ENCODE data around the gene RPS27.

Gene RPS27

GRCh38 chr1:153961421-153961820 lies 29.1 kb upstream of the RPS27 start:
- H3K27me3 ChIP-seq (replicated peaks; ENCODE audit: control insufficient read depth, insufficient read depth, low read length, poor library complexity, severe bottlenecking) = no peaks in the 10 kb centered on the region
- H3K27ac ChIP-seq (ENCODE audit: insufficient read depth, low read length, poor library complexity, severe bottlenecking) = no peak overlapping the region
- DNase-seq = no peak
- no peaks in the 10 kb centered on the region for H3K9me3 ChIP-seq (ENCODE audit: control insufficient read depth, low read length)
- peaks cover 8% of the 10 kb centered on the region for H3K36me3 ChIP-seq (ENCODE audit: control insufficient read depth, insufficient read depth, low read length)
- peaks cover 36% of the 10 kb centered on the region for H3K4me1 ChIP-seq (ENCODE audit: control insufficient read depth, insufficient read depth, low read length, poor library complexity, severe bottlenecking)
- no peak overlapping the region for H3K4me3 ChIP-seq (ENCODE audit: insufficient read depth, low read depth, low read length, poor library complexity, severe bottlenecking)

GRCh38 chr1:153962088-153963029 lies 28.2 kb upstream of the RPS27 start:
- Histone ChIP-seq H3K4me3 (ENCODE audit: insufficient read depth, low read depth, low read length, poor library complexity, severe bottlenecking) (peak overlapping the region; percentile 71), H3K27me3 (replicated peaks; ENCODE audit: control insufficient read depth, insufficient read depth, low read length, poor library complexity, severe bottlenecking) (no peaks in the 10 kb centered on the region), H3K27ac (ENCODE audit: insufficient read depth, low read length, poor library complexity, severe bottlenecking) (peak overlapping the region; percentile 85), H3K4me1 (ENCODE audit: control insufficient read depth, insufficient read depth, low read length, poor library complexity, severe bottlenecking) (peaks cover 28% of the 10 kb centered on the region), H3K36me3 (ENCODE audit: control insufficient read depth, insufficient read depth, low read length) (peaks cover 8% of the 10 kb centered on the region), H3K9me3 (ENCODE audit: control insufficient read depth, low read length) (no peaks in the 10 kb centered on the region)
- no peak for DNase-seq

- Histone ChIP-seq H3K27ac (ENCODE audit: insufficient read depth, low read length, poor library complexity, severe bottlenecking) (peak within 1 kb of the TSS; percentile 85), H3K4me3 (ENCODE audit: insufficient read depth, low read depth, low read length, poor library complexity, severe bottlenecking) (peak within 1 kb of the TSS; percentile 71), H3K27me3 (replicated peaks; ENCODE audit: control insufficient read depth, insufficient read depth, low read length, poor library complexity, severe bottlenecking) (no peaks in the 10 kb centered on the region), H3K36me3 (ENCODE audit: control insufficient read depth, insufficient read depth, low read length) (peaks cover 8% of the 10 kb centered on the region), H3K9me3 (ENCODE audit: control insufficient read depth, low read length) (no peaks in the 10 kb centered on the region), H3K4me1 (ENCODE audit: control insufficient read depth, insufficient read depth, low read length, poor library complexity, severe bottlenecking) (peaks cover 32% of the 10 kb centered on the region)
- DNase-seq = peak; percentile 91 to 96 (median 93)
Observed at GRCh38 chr1:153963030-153963849, 27.3 kb upstream of the RPS27 start, which contains the start of gene SLC39A1. SLC39A1 (minus strand) TSS chr1:153963537; CDS start chr1:153962715, 822 bp downstream.

- peak overlapping the region; percentile 71 for H3K4me3 ChIP-seq (ENCODE audit: insufficient read depth, low read depth, low read length, poor library complexity, severe bottlenecking)
- DNase-seq = peak in 1 of 3 donors; percentile 13
- no peaks in the 10 kb centered on the region for H3K9me3 ChIP-seq (ENCODE audit: control insufficient read depth, low read length)
- H3K36me3 ChIP-seq (ENCODE audit: control insufficient read depth, insufficient read depth, low read length) = peaks cover 8% of the 10 kb centered on the region
- peak overlapping the region; percentile 85 for H3K27ac ChIP-seq (ENCODE audit: insufficient read depth, low read length, poor library complexity, severe bottlenecking)
- peaks cover 32% of the 10 kb centered on the region for H3K4me1 ChIP-seq (ENCODE audit: control insufficient read depth, insufficient read depth, low read length, poor library complexity, severe bottlenecking)
- H3K27me3 ChIP-seq (replicated peaks; ENCODE audit: control insufficient read depth, insufficient read depth, low read length, poor library complexity, severe bottlenecking) = no peaks in the 10 kb centered on the region
Observed at GRCh38 chr1:153963850-153964331, 26.7 kb upstream of the RPS27 start.

- Histone ChIP-seq H3K4me3 (ENCODE audit: insufficient read depth, low read depth, low read length, poor library complexity, severe bottlenecking) (peak within 1 kb of the TSS; percentile 78), H3K4me1 (ENCODE audit: control insufficient read depth, insufficient read depth, low read length, poor library complexity, severe bottlenecking) (peaks cover 34% of the 10 kb centered on the region), H3K27ac (ENCODE audit: insufficient read depth, low read length, poor library complexity, severe bottlenecking) (peak within 1 kb of the TSS; percentile 87), H3K27me3 (replicated peaks; ENCODE audit: control insufficient read depth, insufficient read depth, low read length, poor library complexity, severe bottlenecking) (no peaks in the 10 kb centered on the region), H3K9me3 (ENCODE audit: control insufficient read depth, low read length) (no peaks in the 10 kb centered on the region), H3K36me3 (ENCODE audit: control insufficient read depth, insufficient read depth, low read length) (no peaks in the 10 kb centered on the region)
- peak; percentile 65 to 79 (median 75) for DNase-seq
Observed at GRCh38 chr1:153967107-153967999, 23.2 kb upstream of the RPS27 start, which contains the start of gene CREB3L4. CREB3L4 (plus strand) TSS chr1:153967902; CDS start chr1:153968526, 624 bp downstream.

- Histone ChIP-seq H3K4me1 (ENCODE audit: control insufficient read depth, insufficient read depth, low read length, poor library complexity, severe bottlenecking) (peaks cover 27% of the 10 kb centered on the region), H3K4me3 (ENCODE audit: insufficient read depth, low read depth, low read length, poor library complexity, severe bottlenecking) (no peak overlapping the region), H3K27me3 (replicated peaks; ENCODE audit: control insufficient read depth, insufficient read depth, low read length, poor library complexity, severe bottlenecking) (no peaks in the 10 kb centered on the region), H3K27ac (ENCODE audit: insufficient read depth, low read length, poor library complexity, severe bottlenecking) (peak overlapping the region; percentile 87), H3K36me3 (ENCODE audit: control insufficient read depth, insufficient read depth, low read length) (no peaks in the 10 kb centered on the region), H3K9me3 (ENCODE audit: control insufficient read depth, low read length) (no peaks in the 10 kb centered on the region)
- no peak for DNase-seq
Observed at GRCh38 chr1:153968000-153968363, 22.6 kb upstream of the RPS27 start.

GRCh38 chr1:153968408-153968807 lies 22.2 kb upstream of the RPS27 start:
- H3K27ac ChIP-seq (ENCODE audit: insufficient read depth, low read length, poor library complexity, severe bottlenecking) = peak overlapping the region; percentile 87
- H3K4me1 ChIP-seq (ENCODE audit: control insufficient read depth, insufficient read depth, low read length, poor library complexity, severe bottlenecking) = peaks cover 25% of the 10 kb centered on the region
- H3K4me3 ChIP-seq (ENCODE audit: insufficient read depth, low read depth, low read length, poor library complexity, severe bottlenecking) = no peak overlapping the region

GRCh38 chr1:153968972-153969371 lies 21.6 kb upstream of the RPS27 start:
- Histone ChIP-seq H3K27me3 (replicated peaks; ENCODE audit: control insufficient read depth, insufficient read depth, low read length, poor library complexity, severe bottlenecking) (no peaks in the 10 kb centered on the region), H3K4me1 (ENCODE audit: control insufficient read depth, insufficient read depth, low read length, poor library complexity, severe bottlenecking) (peaks cover 22% of the 10 kb centered on the region), H3K4me3 (ENCODE audit: insufficient read depth, low read depth, low read length, poor library complexity, severe bottlenecking) (no peak overlapping the region), H3K36me3 (ENCODE audit: control insufficient read depth, insufficient read depth, low read length) (peaks cover 8% of the 10 kb centered on the region), H3K9me3 (ENCODE audit: control insufficient read depth, low read length) (no peaks in the 10 kb centered on the region), H3K27ac (ENCODE audit: insufficient read depth, low read length, poor library complexity, severe bottlenecking) (peak overlapping the region; percentile 26)
- no peak for DNase-seq

More at GRCh38 chr1:153968408-153968807, 22.2 kb upstream of the RPS27 start:
- no peak for DNase-seq
- Histone ChIP-seq H3K36me3 (ENCODE audit: control insufficient read depth, insufficient read depth, low read length) (peaks cover 2% of the 10 kb centered on the region), H3K27me3 (replicated peaks; ENCODE audit: control insufficient read depth, insufficient read depth, low read length, poor library complexity, severe bottlenecking) (no peaks in the 10 kb centered on the region), H3K9me3 (ENCODE audit: control insufficient read depth, low read length) (no peaks in the 10 kb centered on the region)

GRCh38 chr1:153970346-153970745 lies 20.2 kb upstream of the RPS27 start:
- no peak overlapping the region for H3K27ac ChIP-seq (ENCODE audit: insufficient read depth, low read length, poor library complexity, severe bottlenecking)
- peaks cover 19% of the 10 kb centered on the region for H3K36me3 ChIP-seq (ENCODE audit: control insufficient read depth, insufficient read depth, low read length)
- no peaks in the 10 kb centered on the region for H3K27me3 ChIP-seq (replicated peaks; ENCODE audit: control insufficient read depth, insufficient read depth, low read length, poor library complexity, severe bottlenecking)
- no peaks in the 10 kb centered on the region for H3K9me3 ChIP-seq (ENCODE audit: control insufficient read depth, low read length)
- no peak for DNase-seq
- peaks cover 17% of the 10 kb centered on the region for H3K4me1 ChIP-seq (ENCODE audit: control insufficient read depth, insufficient read depth, low read length, poor library complexity, severe bottlenecking)
- H3K4me3 ChIP-seq (ENCODE audit: insufficient read depth, low read depth, low read length, poor library complexity, severe bottlenecking) = no peak overlapping the region
